GM21576 (cell line): ENCODE data around the gene ACAP3.

ENCODE experiments used
- ATAC-seq: cut with Tn5 transposase; IDR thresholded peaks from one replicate; pipeline ENCODE4 v1.9.1; 2021; ENCODE audit warnings: mild to moderate bottlenecking, moderate library complexity; ENCODE audit not compliant: unreplicated experiment

ACAP3 gene

DNA sequence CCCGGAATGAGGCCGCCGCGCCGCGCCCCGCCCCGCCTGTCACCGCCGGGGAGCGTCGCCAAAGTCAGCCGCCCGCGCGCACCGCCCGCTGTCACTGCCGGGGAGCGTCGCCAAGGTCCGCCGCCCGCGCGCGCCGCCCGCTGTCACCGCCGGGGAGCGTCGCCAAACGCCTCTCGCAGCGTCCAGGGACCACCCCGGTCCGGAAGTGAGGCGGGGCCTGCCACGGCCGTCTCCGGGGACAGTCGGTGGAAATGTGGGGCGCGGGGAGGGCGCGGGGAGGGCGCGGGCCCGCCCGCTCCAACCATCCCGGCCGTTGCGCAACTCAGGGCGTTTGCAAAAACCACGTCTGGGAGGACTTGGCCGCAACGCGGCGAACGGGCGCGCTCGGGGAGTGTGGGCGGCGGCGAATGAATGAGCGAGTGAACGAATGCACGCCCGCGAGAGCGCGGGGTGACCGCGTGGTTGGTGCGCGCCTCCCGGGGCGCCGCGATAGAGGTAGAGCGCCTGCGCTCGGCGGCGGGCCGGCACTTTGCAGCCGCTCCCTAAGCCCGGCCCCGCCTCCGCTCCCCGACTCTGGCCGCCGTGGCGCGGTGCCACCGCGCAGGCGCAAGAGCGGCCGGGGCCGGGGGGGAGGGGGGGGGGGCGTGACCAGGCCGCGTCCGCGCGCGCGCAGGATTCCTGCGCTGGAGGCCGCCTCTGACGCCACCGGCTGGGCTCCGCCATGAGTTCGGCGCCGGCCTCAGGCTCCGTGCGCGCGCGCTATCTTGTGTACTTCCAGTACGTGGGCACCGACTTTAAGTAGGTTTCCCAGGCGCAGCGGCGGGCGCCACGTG, at the start of gene ACAP3, which contains the start of gene PUSL1:
Gene ACAP3, minus strand, starts transcription at position 8 of the 833 bp plus-strand sequence. CDS start 115 bp downstream, outside the sequence.
Gene PUSL1, plus strand, starts transcription at position 675 of the 833 bp plus-strand sequence. Its CDS starts 47 bp downstream, at position 722.
- peak; percentile 56 for ATAC-seq

- no peak for ATAC-seq
Measured at GRCh38 chr1:1356796-1357401, 49.2 kb upstream of the ACAP3 start.

DNA sequence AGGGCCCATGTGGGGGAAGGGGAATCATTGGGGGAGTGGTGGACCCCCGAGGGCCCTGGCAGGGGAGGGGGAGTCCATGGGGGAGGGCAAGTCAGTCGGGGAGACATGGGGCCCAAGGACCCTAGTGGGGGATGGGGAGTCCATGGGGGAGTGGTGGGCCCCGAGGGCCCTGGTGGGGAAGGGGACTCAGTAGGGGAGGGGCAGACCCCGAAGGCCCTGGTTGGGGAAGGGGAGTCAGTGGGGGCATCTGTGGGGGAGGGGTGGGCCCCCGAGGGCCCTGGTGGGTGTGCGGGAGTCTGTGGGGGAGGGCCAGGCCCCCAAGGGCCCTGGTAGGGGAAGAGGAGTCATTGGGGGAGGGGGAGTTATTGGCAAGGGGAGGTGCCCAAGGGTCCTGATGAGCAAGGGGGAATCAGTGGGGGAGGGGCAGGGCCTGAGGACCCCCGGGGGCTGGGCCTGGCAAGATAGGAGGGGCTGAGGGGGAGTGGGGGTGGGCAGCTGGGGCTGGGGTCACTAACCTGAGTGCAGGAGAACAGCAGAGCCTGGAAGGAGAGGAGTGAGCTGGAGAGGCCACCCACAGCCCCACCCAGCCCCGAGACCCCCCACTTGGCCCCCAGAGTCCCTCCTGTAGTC, 48.6 kb upstream of the ACAP3 start:
- ATAC-seq, result no peak

DNA sequence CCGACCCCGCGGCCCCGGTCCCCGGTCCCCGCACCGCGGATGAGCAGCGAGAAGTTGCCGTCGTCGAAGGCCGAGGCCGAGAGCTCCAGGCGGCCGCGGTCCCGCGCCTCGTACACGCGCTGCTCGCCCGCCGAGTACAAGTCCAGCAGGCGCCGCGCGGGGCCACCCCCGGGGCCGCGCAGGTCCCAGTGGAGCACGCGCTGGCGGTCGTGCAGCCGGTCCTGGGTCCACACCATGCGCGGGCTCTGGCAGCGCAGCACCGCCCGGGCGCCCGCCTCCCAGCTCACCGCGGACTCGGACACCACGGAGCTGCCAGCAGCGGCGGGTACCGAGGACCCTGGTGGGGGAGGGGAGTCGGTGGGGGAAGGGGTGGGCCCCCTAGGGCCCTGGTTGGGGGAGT, 47.7 kb upstream of the ACAP3 start:
- no peak for ATAC-seq

DNA sequence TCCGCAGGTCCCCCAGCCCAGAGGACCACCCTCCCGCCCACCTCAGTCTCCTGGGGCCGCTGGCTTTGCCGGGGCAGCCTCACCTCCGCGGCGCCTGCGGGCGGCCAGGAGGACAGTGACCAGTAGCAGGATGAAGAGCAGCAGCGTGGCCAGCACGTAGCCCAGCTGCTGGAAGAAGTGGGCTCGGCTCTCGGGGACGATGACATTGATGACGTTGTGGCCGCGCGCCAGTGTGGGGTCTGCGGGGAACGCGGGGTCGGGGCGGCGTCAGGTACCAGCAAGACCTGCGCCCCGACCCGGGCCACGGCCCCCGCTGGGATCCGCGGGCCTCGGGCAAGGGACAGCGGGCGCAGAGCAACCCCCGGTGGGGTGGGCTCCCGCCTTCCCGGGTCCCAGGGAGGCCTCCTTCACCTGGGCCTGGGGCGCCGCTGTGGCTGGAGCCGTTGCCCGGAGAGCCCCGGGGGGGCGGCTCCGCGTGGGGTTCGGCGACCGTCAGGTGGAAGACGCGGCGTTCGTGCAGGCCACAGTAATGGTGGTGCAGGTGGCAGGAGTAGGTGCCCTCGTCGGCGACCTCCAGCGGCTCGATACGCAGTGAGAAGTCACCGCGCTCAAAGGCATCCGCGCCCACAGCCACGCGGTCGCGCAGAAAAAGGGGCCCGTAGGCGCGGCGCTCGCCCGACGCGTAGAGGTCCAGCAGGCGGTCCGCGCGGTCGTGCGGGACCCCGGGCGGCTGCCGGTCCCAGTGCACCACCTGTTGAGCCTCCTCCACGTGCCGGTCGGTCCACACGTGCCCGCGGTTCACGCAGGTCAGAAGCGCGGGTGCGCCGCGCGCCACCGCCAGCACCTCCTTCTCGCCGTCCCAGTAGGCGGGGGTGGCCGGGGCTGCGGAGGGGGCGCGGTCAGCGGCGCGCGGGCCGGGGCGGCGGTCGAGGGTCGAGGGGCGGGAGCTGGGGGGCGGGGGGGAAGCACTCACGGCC, 46.8 kb upstream of the ACAP3 start:
- no peak for ATAC-seq

DNA sequence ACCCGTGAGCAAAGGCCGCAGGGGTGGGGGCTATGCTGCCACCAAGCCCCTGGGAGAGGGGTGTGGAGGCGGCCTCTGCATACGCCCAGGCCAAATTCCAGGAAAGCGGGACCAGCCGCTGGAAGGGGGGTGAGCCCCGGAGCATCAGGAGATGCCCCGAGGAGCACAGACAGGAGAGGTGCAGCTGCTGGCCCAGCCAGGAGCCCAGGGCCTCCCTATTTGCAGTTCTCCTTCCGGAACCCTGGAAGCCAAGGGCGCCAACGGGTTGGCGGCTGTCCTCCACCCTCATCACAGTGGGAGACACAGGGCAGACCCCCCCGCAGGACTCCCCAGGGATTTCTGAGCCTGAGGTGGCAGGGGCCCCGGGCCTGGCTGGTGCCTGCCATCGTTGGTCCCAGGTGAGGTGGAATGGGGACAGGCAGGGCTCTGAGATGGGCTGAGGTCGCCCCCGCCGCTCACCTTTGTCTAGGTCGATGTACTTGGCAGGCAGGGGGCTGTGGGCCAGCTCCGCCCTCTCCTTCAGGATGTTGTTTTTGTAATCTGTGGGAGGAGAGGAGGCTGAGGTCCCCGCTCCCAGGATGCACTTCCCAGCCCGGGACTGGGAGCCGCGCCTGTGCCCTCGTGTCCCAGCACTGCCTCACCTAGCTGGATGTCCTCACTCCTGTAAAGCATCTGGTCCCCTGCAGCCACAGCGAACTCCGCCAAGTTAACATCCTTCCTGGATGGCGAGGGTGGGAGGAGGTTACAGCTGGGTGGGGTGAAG, 45.8 kb upstream of the ACAP3 start:
- ATAC-seq, result no peak

DNA sequence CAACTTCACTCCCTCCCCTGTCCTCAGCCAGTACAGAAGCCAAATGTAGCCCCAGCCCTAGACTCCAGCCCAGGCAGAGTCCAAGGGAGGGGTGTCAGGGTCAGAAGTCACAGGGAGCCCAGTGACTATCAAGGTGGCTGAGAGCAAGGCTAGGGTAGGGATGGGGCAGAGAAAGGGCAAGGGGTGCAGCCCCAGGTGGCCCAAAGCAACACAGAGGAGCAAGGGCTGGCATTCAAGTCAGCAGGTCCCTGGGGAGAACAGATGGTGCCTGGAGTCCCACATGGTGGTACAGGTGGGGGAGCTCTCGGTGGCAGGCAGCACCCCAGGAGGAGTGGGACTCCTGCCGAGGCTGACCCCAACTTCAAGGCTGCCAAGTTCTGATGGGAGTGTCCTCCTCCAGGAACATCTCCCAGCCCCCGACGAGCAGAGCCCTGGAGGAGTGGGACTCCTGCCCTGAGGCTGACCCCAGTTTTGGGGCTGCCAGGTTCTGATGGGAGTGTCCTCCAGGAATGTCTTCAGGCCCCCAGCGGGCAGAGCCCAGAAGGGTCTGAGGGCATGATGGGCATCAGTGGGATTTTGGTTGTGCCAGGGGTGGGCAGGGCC, 45.2 kb upstream of the ACAP3 start:
- ATAC-seq, result no peak

DNA sequence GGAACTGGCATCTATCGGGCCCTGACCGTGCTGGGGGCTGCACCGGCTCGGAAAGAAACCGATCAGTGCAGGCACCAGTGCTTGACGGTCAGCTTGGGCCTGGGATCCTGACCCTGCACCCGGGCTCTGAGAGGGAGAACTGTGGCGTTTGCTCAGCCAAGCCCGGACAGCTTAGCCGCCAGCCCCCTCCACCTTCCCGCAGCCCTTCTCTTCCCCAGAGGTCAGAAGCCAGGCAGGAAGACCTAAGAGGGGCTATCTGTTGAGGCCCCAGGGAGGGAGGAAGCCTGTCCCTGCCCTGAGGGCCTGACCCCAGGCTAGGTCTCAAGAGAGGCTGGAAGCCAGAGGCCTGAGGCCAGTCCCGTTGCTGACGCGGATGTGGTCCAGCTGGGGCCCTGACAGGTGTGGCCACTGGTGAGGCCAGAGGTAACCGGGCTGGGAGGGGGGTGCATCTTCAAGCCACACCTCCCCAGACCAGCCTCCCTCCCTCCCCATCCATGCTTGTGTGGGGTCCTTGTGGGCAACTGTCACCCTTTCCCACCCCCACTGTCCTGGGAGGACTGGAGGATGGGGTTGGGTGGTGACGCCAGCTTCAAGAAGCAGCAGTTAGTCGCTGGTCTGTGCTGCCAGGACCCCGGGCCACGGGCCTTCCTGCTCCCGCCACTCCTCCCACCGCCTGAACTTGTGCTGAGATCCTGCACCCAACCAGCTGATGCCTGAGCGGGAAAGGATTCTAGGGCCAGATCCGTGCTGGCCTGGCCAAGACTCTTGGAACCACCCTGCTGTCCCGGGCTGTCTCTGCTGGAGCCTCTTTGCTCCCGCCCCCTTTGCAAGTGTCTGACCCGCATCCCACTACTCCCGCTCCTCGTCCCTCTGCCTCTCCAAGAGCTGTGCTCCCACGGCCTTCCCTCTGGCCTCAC, 44.0 kb upstream of the ACAP3 start:
- ATAC-seq, result no peak

DNA sequence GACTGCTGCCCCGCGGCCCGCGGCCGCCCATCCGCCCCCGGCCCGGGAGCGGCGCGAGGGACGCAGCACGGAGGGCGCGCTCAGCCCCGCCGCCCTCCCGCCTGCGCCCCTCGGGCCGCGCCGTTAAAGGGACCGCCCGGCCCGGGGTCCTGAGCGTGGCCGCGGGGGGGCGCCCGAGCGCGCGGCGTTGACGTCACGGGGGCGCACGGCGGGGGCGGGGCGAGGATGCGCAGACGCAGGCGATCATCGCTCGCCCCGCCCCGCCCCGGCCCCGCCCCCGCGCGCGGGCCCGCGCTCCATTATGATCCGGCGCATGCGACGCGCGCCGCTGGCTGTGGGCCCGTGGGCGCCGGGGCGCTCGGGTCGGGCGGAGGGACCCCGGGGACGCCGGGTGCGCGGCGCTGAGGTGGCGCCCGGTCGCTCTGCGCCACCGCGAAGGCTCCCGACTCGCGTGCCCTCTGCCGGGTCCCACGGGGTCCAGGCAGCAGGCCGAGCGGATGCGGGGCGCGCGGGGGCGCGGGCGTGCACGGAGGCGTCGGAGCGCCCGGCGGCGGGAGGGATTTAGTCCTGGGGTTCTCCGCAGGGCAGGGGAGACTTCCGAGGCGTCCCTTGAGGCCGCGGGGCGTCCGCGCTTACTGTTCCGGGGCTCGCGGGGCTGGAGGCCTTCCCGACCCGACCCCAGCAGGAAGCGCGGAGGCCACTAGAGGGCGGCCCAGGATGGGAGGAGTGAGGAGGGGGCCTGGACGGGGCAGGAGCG, 41.7 kb upstream of the ACAP3 start, which contains the start of gene DVL1:
Gene DVL1, minus strand, starts transcription at position 163 of the 757 bp plus-strand sequence. CDS start 353 bp downstream, outside the sequence.
- ATAC-seq, result peak; percentile 49

- peak; percentile 31 for ATAC-seq
Measured at GRCh38 chr1:1348420-1349255, 40.9 kb upstream of the ACAP3 start.

- ATAC-seq, result no peak
Measured at GRCh38 chr1:1347663-1348419, 40.1 kb upstream of the ACAP3 start.

DNA sequence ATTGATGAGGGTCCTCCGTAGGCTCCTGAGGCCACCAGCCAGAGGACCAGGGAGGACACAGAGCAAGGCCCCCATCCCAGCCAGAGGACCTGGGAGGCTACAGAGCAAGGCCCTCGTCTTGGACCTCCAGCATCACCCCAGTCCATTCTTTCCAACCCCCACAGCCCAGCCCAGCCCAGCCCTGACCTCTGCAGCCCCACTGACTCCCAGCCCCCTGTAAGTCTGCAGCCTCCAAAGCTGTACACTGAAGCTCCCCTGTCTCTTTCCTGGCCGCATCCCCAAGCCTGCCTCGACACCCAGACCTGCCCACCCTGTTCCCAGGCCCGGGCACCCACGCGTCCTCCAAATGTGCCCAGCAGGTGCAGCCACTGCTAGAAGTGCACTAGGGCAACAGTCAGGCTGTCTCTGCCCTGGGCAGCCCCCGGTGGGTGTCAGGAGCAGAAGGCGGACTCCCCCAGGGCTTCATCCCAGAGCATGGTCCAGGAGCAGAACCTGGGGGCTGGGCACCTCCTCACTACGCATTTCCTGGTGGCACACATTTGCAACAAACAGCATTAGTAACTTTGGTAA, 39.4 kb upstream of the ACAP3 start:
- no peak for ATAC-seq

DNA sequence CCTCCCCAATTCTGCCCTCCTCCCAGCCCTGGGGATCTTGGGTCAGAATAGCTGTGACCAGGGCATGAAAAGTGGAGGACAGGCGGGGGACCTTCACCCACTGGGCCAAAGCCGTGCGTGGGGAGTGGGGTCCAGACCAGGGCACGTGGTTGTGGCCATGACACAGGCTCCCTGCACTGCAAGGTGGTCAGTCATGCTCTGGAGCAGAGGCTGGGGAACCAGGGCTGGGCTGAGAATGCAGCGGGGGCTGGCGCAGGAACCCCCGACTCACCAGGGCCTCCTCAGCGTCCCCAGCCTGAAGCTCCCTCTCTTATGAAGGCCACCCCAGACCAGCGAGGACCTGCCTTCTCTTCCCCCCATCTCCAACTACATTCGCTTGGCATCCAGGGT, 38.8 kb upstream of the ACAP3 start:
- no peak for ATAC-seq

DNA sequence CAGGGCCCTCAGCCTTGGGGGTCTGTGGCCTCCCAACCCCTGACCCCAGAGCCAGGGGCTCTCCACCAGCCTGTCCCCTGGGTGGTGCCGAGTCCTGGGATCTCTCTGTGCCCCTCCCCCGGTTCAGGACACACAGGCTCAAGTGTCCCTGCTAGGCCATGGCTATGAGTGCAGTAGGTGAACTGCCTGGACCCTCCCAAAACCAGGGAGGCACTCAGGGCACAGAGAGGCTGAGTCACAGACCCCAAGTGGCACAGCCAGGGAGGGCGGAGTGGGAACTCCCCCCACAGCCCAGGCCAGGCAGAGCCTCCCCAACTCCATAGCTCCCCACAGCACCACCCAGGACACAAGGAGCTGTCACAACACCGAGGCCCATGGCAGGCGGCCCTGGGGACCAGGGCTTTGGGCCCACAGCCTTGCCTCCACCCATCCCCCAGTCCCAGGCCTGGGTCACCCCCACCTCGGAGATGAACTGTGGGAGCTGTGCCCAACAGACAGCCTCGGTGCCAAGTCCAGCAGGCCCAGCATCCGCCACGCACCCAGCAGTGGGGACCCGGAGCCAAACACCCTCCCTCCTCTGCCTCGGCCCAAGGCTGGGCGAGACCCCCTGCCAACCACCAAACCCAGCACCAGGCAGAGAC, 38.2 kb upstream of the ACAP3 start:
- ATAC-seq, result no peak

DNA sequence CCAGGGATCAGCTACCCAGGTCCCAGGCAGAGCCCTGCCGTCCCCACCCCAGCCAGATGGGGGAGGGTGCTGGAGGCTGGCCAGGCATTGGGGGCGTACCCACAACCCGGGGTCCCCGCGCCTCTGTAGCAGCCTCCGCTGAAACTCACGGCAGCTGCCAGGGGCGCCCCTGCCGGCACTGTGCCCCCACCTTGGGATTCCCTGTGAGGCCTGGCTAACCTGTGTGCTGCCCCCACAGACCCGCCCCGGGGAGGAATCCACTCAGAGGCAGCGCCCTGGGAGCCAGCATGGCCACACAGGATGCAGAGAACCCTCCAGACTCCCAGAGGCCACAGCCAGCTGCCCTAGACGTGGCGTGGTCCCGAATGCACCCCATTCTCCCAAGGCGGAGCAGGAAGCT, 37.7 kb upstream of the ACAP3 start:
- ATAC-seq, result no peak
